SK-N-SH (cell line): ENCODE measurements around the gene SLIT1.

Experiments used
- NFIC ChIP-seq: IDR thresholded peaks from 2 replicates; pipeline ENCODE4 v1.4.0; 2012; ENCODE audit warnings: borderline replicate concordance
- NRF1 ChIP-seq: IDR thresholded peaks from 2 replicates; pipeline ENCODE4 v1.6.1; 2012; ENCODE audit warnings: low read depth, mild to moderate bottlenecking, low read length
- TAF1 ChIP-seq: IDR thresholded peaks from 2 replicates; pipeline ENCODE4 v1.6.1; 2012; ENCODE audit warnings: low read depth, mild to moderate bottlenecking, low read length, moderate library complexity, borderline replicate concordance
- TF ChIP-seq, protein P1 (sequence below): IDR thresholded peaks from 2 replicates; pipeline ENCODE4 v1.4.0; 2012; ENCODE audit warnings: low read depth, borderline replicate concordance
- TF ChIP-seq, protein P2 (sequence below): fragments of 200-600 bp; sonication (generic); IDR thresholded peaks from 2 replicates; pipeline ENCODE4 v1.6.1; 2017; ENCODE audit warnings: antibody characterized with exemption, mild to moderate bottlenecking, moderate library complexity
- TF ChIP-seq, protein P3 (sequence below): fragments of 150-350 bp; IDR thresholded peaks from 2 replicates; pipeline ENCODE4 v1.6.1; 2017; ENCODE audit warnings: antibody characterized with exemption, low read length, low read depth, borderline replicate concordance

DNA sequence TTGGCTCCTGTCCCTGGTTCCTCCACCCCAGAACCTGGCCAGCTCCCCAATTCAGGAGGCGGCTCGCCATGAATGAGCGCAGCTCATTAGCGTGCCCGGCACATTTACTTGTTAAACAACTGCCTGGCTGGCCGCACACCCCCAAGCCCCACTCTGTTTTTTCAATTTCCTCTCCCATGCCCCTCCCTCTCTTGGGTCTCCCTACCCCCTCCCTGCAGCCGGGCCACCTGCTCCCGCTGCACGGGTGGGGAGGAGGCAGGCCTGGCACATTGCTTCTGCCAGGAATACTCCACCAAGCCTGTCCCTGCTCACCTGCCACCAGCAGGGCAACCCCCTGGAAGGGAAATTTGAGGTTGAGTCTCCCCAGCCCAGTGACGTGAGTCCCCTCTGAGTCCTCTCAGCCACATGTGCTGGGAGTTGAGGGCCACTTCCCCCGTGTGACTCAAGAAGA, 2.5 kb upstream of the SLIT1 start:
- TF ChIP-seq, protein P1, sequence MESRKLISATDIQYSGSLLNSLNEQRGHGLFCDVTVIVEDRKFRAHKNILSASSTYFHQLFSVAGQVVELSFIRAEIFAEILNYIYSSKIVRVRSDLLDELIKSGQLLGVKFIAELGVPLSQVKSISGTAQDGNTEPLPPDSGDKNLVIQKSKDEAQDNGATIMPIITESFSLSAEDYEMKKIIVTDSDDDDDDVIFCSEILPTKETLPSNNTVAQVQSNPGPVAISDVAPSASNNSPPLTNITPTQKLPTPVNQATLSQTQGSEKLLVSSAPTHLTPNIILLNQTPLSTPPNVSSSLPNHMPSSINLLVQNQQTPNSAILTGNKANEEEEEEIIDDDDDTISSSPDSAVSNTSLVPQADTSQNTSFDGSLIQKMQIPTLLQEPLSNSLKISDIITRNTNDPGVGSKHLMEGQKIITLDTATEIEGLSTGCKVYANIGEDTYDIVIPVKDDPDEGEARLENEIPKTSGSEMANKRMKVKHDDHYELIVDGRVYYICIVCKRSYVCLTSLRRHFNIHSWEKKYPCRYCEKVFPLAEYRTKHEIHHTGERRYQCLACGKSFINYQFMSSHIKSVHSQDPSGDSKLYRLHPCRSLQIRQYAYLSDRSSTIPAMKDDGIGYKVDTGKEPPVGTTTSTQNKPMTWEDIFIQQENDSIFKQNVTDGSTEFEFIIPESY = no peak
- TF ChIP-seq, protein P2, sequence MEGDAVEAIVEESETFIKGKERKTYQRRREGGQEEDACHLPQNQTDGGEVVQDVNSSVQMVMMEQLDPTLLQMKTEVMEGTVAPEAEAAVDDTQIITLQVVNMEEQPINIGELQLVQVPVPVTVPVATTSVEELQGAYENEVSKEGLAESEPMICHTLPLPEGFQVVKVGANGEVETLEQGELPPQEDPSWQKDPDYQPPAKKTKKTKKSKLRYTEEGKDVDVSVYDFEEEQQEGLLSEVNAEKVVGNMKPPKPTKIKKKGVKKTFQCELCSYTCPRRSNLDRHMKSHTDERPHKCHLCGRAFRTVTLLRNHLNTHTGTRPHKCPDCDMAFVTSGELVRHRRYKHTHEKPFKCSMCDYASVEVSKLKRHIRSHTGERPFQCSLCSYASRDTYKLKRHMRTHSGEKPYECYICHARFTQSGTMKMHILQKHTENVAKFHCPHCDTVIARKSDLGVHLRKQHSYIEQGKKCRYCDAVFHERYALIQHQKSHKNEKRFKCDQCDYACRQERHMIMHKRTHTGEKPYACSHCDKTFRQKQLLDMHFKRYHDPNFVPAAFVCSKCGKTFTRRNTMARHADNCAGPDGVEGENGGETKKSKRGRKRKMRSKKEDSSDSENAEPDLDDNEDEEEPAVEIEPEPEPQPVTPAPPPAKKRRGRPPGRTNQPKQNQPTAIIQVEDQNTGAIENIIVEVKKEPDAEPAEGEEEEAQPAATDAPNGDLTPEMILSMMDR = no peak
- no peak for TF ChIP-seq TAF1
- TF ChIP-seq, protein P3, sequence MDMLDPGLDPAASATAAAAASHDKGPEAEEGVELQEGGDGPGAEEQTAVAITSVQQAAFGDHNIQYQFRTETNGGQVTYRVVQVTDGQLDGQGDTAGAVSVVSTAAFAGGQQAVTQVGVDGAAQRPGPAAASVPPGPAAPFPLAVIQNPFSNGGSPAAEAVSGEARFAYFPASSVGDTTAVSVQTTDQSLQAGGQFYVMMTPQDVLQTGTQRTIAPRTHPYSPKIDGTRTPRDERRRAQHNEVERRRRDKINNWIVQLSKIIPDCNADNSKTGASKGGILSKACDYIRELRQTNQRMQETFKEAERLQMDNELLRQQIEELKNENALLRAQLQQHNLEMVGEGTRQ = no peak
- no peak for TF ChIP-seq NRF1
- TF ChIP-seq NFIC = no peak
